ENCODE measurements around the gene PARP9. TPM values are rescaled to one million over a fixed set of nuclear protein-coding genes. Genes with fewer than 3 reads are reported as not detected.
"Not testable (repeated sequence)": the region's sequence is repeated elsewhere in the genome, so short reads cannot be mapped to it uniquely, and the experiment has no call there.

PARP9 gene
- polyA plus RNA-seq, 3 donors, result 15.7 to 32.6 (median 19.2) TPM

GRCh38 chr3:122505676-122506075, 58.4 kb downstream of the PARP9 start:
- 45 to 68% (median 67%) methylated on average over 2 of the region's 2 CpGs for WGBS, 3 donors
- no peak overlapping the region for H3K27ac ChIP-seq (ENCODE audit: low read depth, low read length)

GRCh38 chr3:122502941-122503340, 61.2 kb downstream of the PARP9 start:
- 58 to 92% (median 69%) methylated on average over 2 of the region's 2 CpGs for WGBS, 3 donors
- no peak overlapping the region for H3K27ac ChIP-seq (ENCODE audit: low read depth, low read length)

- no peak overlapping the region for H3K27ac ChIP-seq (ENCODE audit: low read depth, low read length)
- 47 to 63% (median 62%) methylated on average over 2 of the region's 2 CpGs for WGBS, 3 donors
Measured at GRCh38 chr3:122502139-122502538, 62.0 kb downstream of the PARP9 start.

GRCh38 chr3:122500964-122501363, 63.1 kb downstream of the PARP9 start:
- 90 to 92% (median 92%) methylated on average over 6 of the region's 6 CpGs for whole genome bisulfite sequencing, 3 donors
- H3K27ac ChIP-seq (ENCODE audit: low read depth, low read length), result not testable (repeated sequence)

- WGBS, 3 donors, result 55 to 85% (median 73%) methylated on average over 1 of the region's 1 CpG
Measured at GRCh38 chr3:122498152-122498551, 65.9 kb downstream of the PARP9 start.

GRCh38 chr3:122497425-122497824, 66.7 kb downstream of the PARP9 start:
- H3K27ac ChIP-seq (ENCODE audit: low read depth, low read length), result no peak overlapping the region
- WGBS, 3 donors, result 32 to 84% (median 47%) methylated on average over 1 of the region's 1 CpG

More at GRCh38 chr3:122498152-122498551, 65.9 kb downstream of the PARP9 start:
- no peak overlapping the region for H3K27ac ChIP-seq (ENCODE audit: low read depth, low read length)

- 64 to 80% (median 71%) methylated on average over 2 of the region's 2 CpGs for WGBS, 3 donors
- no peak overlapping the region for H3K27ac ChIP-seq (ENCODE audit: low read depth, low read length)
Measured at GRCh38 chr3:122496508-122496907, 67.6 kb downstream of the PARP9 start.

- WGBS, 3 donors, result 69 to 88% (median 71%) methylated on average over 3 of the region's 3 CpGs
- H3K27ac ChIP-seq (ENCODE audit: low read depth, low read length), result no peak overlapping the region
Measured at GRCh38 chr3:122493296-122493695, 70.8 kb downstream of the PARP9 start.

- H3K27ac ChIP-seq (ENCODE audit: low read depth, low read length), result no peak overlapping the region
- 74 to 75% (median 74%) methylated on average over 7 of the region's 7 CpGs for WGBS, 3 donors
Measured at GRCh38 chr3:122488262-122488973, 75.7 kb downstream of the PARP9 start.

GRCh38 chr3:122484985-122485384, 79.1 kb downstream of the PARP9 start:
- 81 to 90% (median 83%) methylated on average over 5 of the region's 5 CpGs for WGBS, 3 donors
- H3K27ac ChIP-seq (ENCODE audit: low read depth, low read length), result no peak overlapping the region

GRCh38 chr3:122481390-122481789, 82.7 kb downstream of the PARP9 start:
- H3K27ac ChIP-seq (ENCODE audit: low read depth, low read length), result no peak overlapping the region
- 96 to 99% (median 96%) methylated on average over 3 of the region's 3 CpGs for WGBS, 3 donors

Other genes starting within 250 kb of the PARP9 start
- 10 to 100 TPM in 2 of 3 donors, 1 to 10 TPM in 1; 2.3 to 36.9 (median 23.6) TPM for gene CSTA, start 239.1 kb downstream of the PARP9 start, polyA plus RNA-seq
- 10 to 100 TPM; 12.7 to 41.5 (median 21.1) TPM for gene MIX23, start 181.1 kb downstream of the PARP9 start, polyA plus RNA-seq
- 10 to 100 TPM; 43.2 to 59.4 (median 51.5) TPM for gene FAM162A, start 180.1 kb downstream of the PARP9 start, polyA plus RNA-seq
- 1 to 10 TPM; 1.6 to 2.4 (median 1.7) TPM for gene WDR5B, start 148.2 kb downstream of the PARP9 start, polyA plus RNA-seq
- gene KPNA1, start 49.4 kb downstream of the PARP9 start, polyA plus RNA-seq, result 10 to 100 TPM in 2 of 3 donors, 1 to 10 TPM in 1; 7.0 to 19.9 (median 10.7) TPM
- 10 to 100 TPM in 2 of 3 donors, 1 to 10 TPM in 1; 9.6 to 11.8 (median 11.4) TPM for gene DTX3L, start within 50 bp of the PARP9 start, polyA plus RNA-seq
- 1 to 10 TPM in 1 of 3 donors, under 1 TPM in 2; 0.61 to 1.2 (median 0.79) TPM for gene PARP15, start 13.3 kb upstream of the PARP9 start, polyA plus RNA-seq
- gene PARP14, start 116.5 kb upstream of the PARP9 start, polyA plus RNA-seq, result 10 to 100 TPM in 1 of 3 donors, 1 to 10 TPM in 2; 4.3 to 14.3 (median 9.4) TPM
- 1 to 10 TPM; 3.0 to 9.1 (median 3.7) TPM for gene HSPBAP1, start 229.5 kb upstream of the PARP9 start, polyA plus RNA-seq
- gene SLC49A4, start 230.8 kb upstream of the PARP9 start, polyA plus RNA-seq, result 10 to 100 TPM in 1 of 3 donors, 1 to 10 TPM in 2; 3.8 to 10.5 (median 7.3) TPM